Measurements from ENCODE around the gene CLEC16A. TPM values are rescaled to one million over a fixed set of nuclear protein-coding genes. Genes with fewer than 3 reads are reported as not detected.
A peak's percentile ranks its signal among the peaks of the same experiment; 100 is the strongest.

The CLEC16A gene
- total and polyA plus RNA-seq, 7 experiments from 2014 or later: 14.7 to 38.2 (median 31.8) TPM

DNA sequence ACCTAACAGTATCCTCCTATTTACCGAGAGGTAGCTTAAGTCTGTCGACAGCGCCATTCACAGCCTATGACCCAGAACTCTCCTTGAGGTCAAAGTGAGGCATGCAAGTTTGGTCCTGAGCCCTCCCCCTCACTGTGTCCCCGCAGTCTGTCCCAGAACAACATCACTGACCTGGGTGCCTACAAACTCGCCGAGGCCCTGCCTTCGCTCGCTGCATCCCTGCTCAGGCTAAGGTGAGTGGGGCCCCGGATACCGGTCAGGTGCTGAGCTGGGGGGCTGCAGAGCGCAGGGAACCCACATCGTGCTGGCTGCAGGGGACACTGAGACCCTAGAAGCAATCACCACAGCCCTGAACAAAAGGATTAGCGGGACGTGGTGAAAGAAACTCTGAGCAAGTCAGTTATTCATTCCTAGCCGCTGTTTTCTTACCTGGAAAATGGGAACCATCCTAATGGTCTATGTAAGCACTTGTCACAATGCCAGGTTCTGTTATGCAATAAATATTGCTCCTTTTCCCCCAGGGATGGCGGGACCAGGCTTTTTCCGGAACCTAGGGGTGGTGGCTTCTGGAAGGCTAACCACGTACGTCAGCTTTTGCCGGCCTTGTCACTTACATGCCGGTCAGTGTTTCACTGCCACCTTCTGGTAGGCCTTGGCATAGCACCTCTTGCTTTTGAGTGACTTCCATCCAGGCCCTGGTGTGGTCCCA is 25.9 kb upstream of the CLEC16A start:
- intact Hi-C loops (cut with micrococcal nuclease): loop anchor here in 1 of 2 donors (1.0 to 5.0 kb wide), 5 partner anchors 41 to 397 kb away; partner anchors contain the start of gene CIITA
- ChIA-PET CTCF (interaction anchor here (0.6 to 1.6 kb wide), 4 partner anchors 8 to 872 kb away, joined by 3 to 5 read pairs (median 4); no protein-coding TSS in a partner anchor), POLR2A (interaction anchor here (1.5 kb wide), 1 partner anchor 10 kb away, joined by 6 read pairs; no protein-coding TSS in a partner anchor)
- Histone ChIP-seq H3K36me3 (ENCODE audit: control insufficient read depth in 2 of 3, insufficient read depth in 3 of 3, low read length in 3 of 3) (peaks cover 0 to 10% (median 0%) of the 10 kb centered on the region in 3 experiments), H3K4me1 (ENCODE audit: control insufficient read depth in 2 of 2, insufficient read depth in 2 of 2, low read length in 2 of 2) (no peaks in the 10 kb centered on the region), H3K27me3 (ENCODE audit: control insufficient read depth in 2 of 2, insufficient read depth in 2 of 2, low read length in 2 of 2) (no peaks in the 10 kb centered on the region), H3K27ac (ENCODE audit: low read depth, low read length) (no peak overlapping the region), H3K4me3 (ENCODE audit: low read length) (no peak overlapping the region), H3K9me3 (ENCODE audit: control insufficient read depth in 2 of 3, low read length in 3 of 3) (no peaks in the 10 kb centered on the region)
- no peak overlapping the region for H3K27ac Mint-ChIP-seq
- peak overlapping the region in 2 of 10 donors; percentile 21 to 45 for H3K4me3 Mint-ChIP-seq
- peaks cover 0 to 6% (median 0%) of the 10 kb centered on the region in 5 donors for H3K36me3 Mint-ChIP-seq
- peak; percentile 90 for ATAC-seq
- peak in 8 of 9 donors; percentile 44 to 83 (median 52) for DNase-seq
- H3K9me3 Mint-ChIP-seq: no peaks in the 10 kb centered on the region
- peaks cover 0 to 12% (median 4%) of the 10 kb centered on the region in 7 donors for H3K4me1 Mint-ChIP-seq
- no peaks in the 10 kb centered on the region for H3K27me3 Mint-ChIP-seq

DNA sequence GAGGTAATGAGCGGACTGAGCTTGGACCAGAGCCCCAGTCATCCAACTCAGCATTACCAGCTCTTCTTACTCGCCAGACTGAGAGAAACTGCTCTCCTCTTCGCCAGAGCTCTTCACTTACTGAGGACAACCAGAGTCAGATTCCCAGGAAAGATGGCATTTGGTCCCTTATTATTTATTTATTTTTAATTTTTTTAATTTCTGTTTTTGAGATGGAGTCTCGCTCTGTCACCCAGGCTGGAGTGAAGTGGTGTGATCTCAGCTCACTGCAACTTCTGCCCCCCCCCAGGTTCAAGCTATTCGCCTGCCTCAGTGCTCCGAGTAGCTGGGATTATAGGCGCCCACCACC is 25.4 kb upstream of the CLEC16A start:
- ATAC-seq: no peak
- H3K27ac Mint-ChIP-seq: no peak overlapping the region
- H3K4me1 ChIP-seq (ENCODE audit: control insufficient read depth in 2 of 2, insufficient read depth in 2 of 2, low read length in 2 of 2): no peaks in the 10 kb centered on the region
- no peaks in the 10 kb centered on the region for H3K27me3 ChIP-seq (ENCODE audit: control insufficient read depth in 2 of 2, insufficient read depth in 2 of 2, low read length in 2 of 2)
- no peak overlapping the region for H3K4me3 ChIP-seq (ENCODE audit: low read length)
- H3K36me3 ChIP-seq (ENCODE audit: control insufficient read depth in 2 of 3, insufficient read depth in 3 of 3, low read length in 3 of 3): peaks cover 0 to 10% (median 0%) of the 10 kb centered on the region in 3 experiments
- intact Hi-C loops (cut with micrococcal nuclease): loop anchor here in 1 of 2 donors (5.0 kb wide), 1 partner anchor 147 kb away; no protein-coding TSS in a partner anchor
- no peaks in the 10 kb centered on the region for H3K9me3 Mint-ChIP-seq
- no peak for DNase-seq
- H3K36me3 Mint-ChIP-seq: peaks cover 0 to 6% (median 0%) of the 10 kb centered on the region in 5 donors
- ChIA-PET CTCF (interaction anchor here (0.6 to 1.4 kb wide), 3 partner anchors 9 to 872 kb away, joined by 3 to 5 read pairs (median 4); no protein-coding TSS in a partner anchor), POLR2A (no interaction called here)
- H3K4me1 Mint-ChIP-seq: peaks cover 0 to 12% (median 4%) of the 10 kb centered on the region in 7 donors
- no peak overlapping the region for H3K27ac ChIP-seq (ENCODE audit: low read depth, low read length)
- no peaks in the 10 kb centered on the region for H3K27me3 Mint-ChIP-seq
- peak overlapping the region in 2 of 10 donors; percentile 21 to 45 for H3K4me3 Mint-ChIP-seq
- no peaks in the 10 kb centered on the region for H3K9me3 ChIP-seq (ENCODE audit: control insufficient read depth in 2 of 3, low read length in 3 of 3)

DNA sequence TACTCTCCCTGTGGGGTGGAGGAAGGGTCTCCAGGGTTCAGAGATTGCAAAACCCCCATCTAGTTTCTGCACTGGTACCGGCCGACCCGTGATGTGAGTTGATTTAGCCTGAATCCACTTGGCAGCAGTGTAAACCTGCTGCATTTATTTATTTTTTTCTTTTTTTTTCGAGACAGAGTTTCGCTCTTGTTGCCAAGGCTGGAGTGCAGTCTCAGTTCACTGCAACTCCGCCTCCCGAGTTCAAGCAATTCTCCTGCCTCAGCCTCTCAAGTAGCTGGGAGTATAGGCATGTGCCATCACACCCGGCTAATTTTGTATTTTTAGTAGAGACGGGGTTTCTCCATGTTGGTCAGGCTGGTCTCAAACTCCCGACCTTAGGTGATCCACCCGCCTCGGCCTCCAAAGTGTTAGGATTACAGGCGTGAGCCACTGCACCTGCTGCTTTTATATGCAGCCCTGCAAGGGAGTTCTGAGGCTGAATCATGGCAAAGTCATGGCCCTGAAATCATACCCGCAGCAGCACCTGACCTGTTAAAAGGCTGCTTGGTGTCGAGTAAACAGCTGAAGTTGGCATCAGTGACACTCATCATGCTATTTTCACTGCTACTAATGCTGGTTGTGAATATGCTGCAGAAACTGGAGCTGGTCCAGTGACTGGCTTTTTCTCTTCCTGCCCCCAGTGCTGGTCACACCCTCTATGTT is 23.5 kb upstream of the CLEC16A start:
- no peak for DNase-seq
- H3K9me3 ChIP-seq (ENCODE audit: control insufficient read depth in 2 of 3, low read length in 3 of 3): no peaks in the 10 kb centered on the region
- no peak overlapping the region for H3K4me3 ChIP-seq (ENCODE audit: low read length)
- peaks cover 0 to 23% (median 0%) of the 10 kb centered on the region in 3 experiments for H3K36me3 ChIP-seq (ENCODE audit: control insufficient read depth in 2 of 3, insufficient read depth in 3 of 3, low read length in 3 of 3)
- Mint-ChIP-seq H3K4me3 (no peak overlapping the region), H3K4me1 (peaks cover 0 to 10% (median 4%) of the 10 kb centered on the region in 7 donors), H3K27me3 (no peaks in the 10 kb centered on the region), H3K9me3 (peaks cover 0 to 2% (median 0%) of the 10 kb centered on the region in 11 donors), H3K27ac (peak overlapping the region in 2 of 9 donors; percentile 12 to 16), H3K36me3 (peaks cover 0 to 14% (median 11%) of the 10 kb centered on the region in 5 donors)
- ChIA-PET POLR2A (no interaction called here), CTCF (no interaction called here)
- H3K4me1 ChIP-seq (ENCODE audit: control insufficient read depth in 2 of 2, insufficient read depth in 2 of 2, low read length in 2 of 2): no peaks in the 10 kb centered on the region
- ATAC-seq: no peak
- no peaks in the 10 kb centered on the region for H3K27me3 ChIP-seq (ENCODE audit: control insufficient read depth in 2 of 2, insufficient read depth in 2 of 2, low read length in 2 of 2)
- intact Hi-C loops (cut with micrococcal nuclease): no loop called here
- no peak overlapping the region for H3K27ac ChIP-seq (ENCODE audit: low read depth, low read length)

DNA sequence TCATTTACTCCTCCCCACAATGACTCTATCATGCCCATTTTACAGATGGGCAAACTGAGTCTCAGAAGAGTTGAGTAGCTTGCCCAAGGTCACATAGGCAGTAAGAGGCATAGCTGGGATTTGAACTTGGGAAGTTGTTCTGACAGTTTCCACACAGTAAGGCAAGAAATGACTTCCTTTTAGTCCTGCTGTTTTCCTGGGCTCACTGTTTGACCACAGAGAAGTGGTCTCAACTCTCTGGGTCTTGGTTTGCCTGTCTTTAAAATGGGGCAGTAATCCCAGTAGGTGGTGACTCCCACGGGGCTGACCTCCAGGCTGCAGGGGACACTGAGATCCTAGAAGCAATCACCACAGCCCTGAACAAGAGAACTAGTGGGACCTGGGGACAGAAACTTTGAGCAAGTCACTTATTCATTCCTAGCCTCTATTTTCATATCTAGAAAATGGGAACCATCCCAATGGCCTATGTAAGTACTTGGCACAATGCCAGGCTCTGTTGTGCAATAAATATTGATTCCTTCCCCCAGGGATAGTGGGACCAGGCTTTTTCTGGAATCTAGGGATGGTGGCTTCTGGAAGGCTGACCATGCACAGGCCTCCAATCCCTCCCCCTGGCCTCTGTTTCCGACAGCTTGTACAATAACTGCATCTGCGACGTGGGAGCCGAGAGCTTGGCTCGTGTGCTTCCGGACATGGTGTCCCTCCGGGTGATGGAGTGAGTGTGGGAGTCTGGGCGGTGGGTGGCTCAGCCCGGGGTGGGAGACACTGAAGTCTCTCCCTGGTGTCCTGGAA is 22.6 kb upstream of the CLEC16A start:
- intact Hi-C loops (cut with micrococcal nuclease): no loop called here
- no peaks in the 10 kb centered on the region for H3K27me3 Mint-ChIP-seq

DNA sequence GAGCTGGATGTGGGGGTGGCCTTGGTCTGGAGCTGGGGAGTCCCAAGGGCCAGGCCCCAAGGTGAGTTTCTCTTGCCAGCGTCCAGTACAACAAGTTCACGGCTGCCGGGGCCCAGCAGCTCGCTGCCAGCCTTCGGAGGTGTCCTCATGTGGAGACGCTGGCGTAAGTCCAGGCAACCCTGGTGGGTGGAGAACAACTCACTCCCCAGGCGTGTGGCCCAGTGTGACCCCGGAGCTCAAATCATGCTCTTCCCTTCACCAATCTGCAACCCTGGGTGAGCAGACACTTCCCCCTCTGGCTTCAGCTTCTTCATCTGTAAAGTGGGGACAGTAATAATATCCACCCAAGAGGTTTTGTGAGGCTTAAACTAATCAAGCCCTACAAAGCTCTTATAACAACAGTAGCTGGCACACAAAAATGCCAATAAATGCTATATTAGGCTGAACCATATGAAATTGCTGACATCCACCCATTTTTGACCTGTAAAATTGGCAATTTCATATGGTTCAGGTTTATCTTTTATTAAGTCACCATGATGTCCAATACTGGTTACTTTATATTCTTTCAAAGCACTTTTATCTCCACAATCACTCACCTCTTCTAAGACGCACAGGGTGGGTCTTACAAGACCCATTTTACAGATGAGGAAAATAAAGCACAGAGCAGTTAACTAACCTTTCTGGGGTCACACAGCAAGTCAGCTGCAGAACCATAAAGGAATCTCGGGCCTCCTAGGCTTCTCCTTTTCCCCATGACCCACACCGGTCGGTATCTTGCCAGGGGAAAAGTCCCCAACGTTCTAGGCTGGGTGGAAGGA is 21.8 kb upstream of the CLEC16A start:
- intact Hi-C loops (cut with micrococcal nuclease): no loop called here
- H3K9me3 ChIP-seq (ENCODE audit: control insufficient read depth in 2 of 3, low read length in 3 of 3): no peaks in the 10 kb centered on the region
- Mint-ChIP-seq H3K27me3 (no peaks in the 10 kb centered on the region), H3K4me3 (no peak overlapping the region), H3K9me3 (peaks cover 0 to 2% (median 0%) of the 10 kb centered on the region in 11 donors), H3K36me3 (peaks cover 4 to 26% (median 16%) of the 10 kb centered on the region in 5 donors), H3K27ac (peak overlapping the region in 1 of 9 donors; percentile 65), H3K4me1 (peaks cover 0 to 10% (median 4%) of the 10 kb centered on the region in 7 donors)
- ChIA-PET POLR2A (no interaction called here), CTCF (no interaction called here)
- H3K27me3 ChIP-seq (ENCODE audit: control insufficient read depth in 2 of 2, insufficient read depth in 2 of 2, low read length in 2 of 2): no peaks in the 10 kb centered on the region
- no peak overlapping the region for H3K4me3 ChIP-seq (ENCODE audit: low read length)
- ATAC-seq: no peak
- H3K27ac ChIP-seq (ENCODE audit: low read depth, low read length): no peak overlapping the region
- no peaks in the 10 kb centered on the region for H3K4me1 ChIP-seq (ENCODE audit: control insufficient read depth in 2 of 2, insufficient read depth in 2 of 2, low read length in 2 of 2)
- DNase-seq: no peak
- peaks cover 0 to 40% (median 0%) of the 10 kb centered on the region in 3 experiments for H3K36me3 ChIP-seq (ENCODE audit: control insufficient read depth in 2 of 3, insufficient read depth in 3 of 3, low read length in 3 of 3)

More for the DNA sequence above, 22.6 kb upstream of the CLEC16A start:
- Histone ChIP-seq H3K9me3 (ENCODE audit: control insufficient read depth in 2 of 3, low read length in 3 of 3) (no peaks in the 10 kb centered on the region), H3K27ac (ENCODE audit: low read depth, low read length) (no peak overlapping the region), H3K36me3 (ENCODE audit: control insufficient read depth in 2 of 3, insufficient read depth in 3 of 3, low read length in 3 of 3) (peaks cover 0 to 32% (median 0%) of the 10 kb centered on the region in 3 experiments), H3K27me3 (ENCODE audit: control insufficient read depth in 2 of 2, insufficient read depth in 2 of 2, low read length in 2 of 2) (no peaks in the 10 kb centered on the region), H3K4me3 (ENCODE audit: low read length) (no peak overlapping the region), H3K4me1 (ENCODE audit: control insufficient read depth in 2 of 2, insufficient read depth in 2 of 2, low read length in 2 of 2) (no peaks in the 10 kb centered on the region)
- Mint-ChIP-seq H3K36me3 (peaks cover 0 to 19% (median 10%) of the 10 kb centered on the region in 5 donors), H3K9me3 (peaks cover 0 to 2% (median 0%) of the 10 kb centered on the region in 11 donors), H3K4me3 (no peak overlapping the region), H3K4me1 (peaks cover 0 to 10% (median 4%) of the 10 kb centered on the region in 7 donors), H3K27ac (no peak overlapping the region)
- ChIA-PET POLR2A (no interaction called here), CTCF (no interaction called here)
- DNase-seq (no peak), ATAC-seq (no peak)
